Glutamatergic neuron (in vitro differentiated cells): ENCODE measurements around the gene BRD2. TPM values are rescaled to one million over a fixed set of nuclear protein-coding genes. Genes with fewer than 3 reads are reported as not detected.

Experiments used
- DNase-seq: peaks from one replicate; pipeline ENCODE4 v3.0.0; 2022
- H3K27ac Mint-ChIP-seq: one replicate; pipeline ENCODE4 v1.8.0; 2020; ENCODE audit warnings: mild to moderate bottlenecking, mixed read lengths, inconsistent platforms; ENCODE audit not compliant: unreplicated experiment
- H3K27me3 Mint-ChIP-seq: one replicate; pipeline ENCODE4 v1.8.0; 2020; ENCODE audit warnings: mild to moderate bottlenecking, moderate library complexity, mixed read lengths, inconsistent platforms; ENCODE audit not compliant: unreplicated experiment
- H3K36me3 Mint-ChIP-seq: one replicate; pipeline ENCODE4 v1.8.0; 2020; ENCODE audit warnings: mild to moderate bottlenecking, mixed read lengths, inconsistent platforms; ENCODE audit not compliant: unreplicated experiment
- H3K4me1 Mint-ChIP-seq: one replicate; pipeline ENCODE4 v1.8.0; 2020; ENCODE audit warnings: mild to moderate bottlenecking, low read depth, mixed read lengths, inconsistent platforms; ENCODE audit not compliant: unreplicated experiment
- H3K4me3 Mint-ChIP-seq: one replicate; pipeline ENCODE4 v1.8.0; 2020; ENCODE audit warnings: mild to moderate bottlenecking, mixed read lengths, inconsistent platforms; ENCODE audit not compliant: unreplicated experiment
- H3K9me3 Mint-ChIP-seq: one replicate; pipeline ENCODE4 v1.8.0; 2020; ENCODE audit warnings: mild to moderate bottlenecking, moderate library complexity, mixed read lengths, inconsistent platforms; ENCODE audit not compliant: unreplicated experiment
- CTCF ChIP-seq: fragments of 200-600 bp; sonication (generic); IDR thresholded peaks from one replicate; pipeline ENCODE4 v1.5.0; 2021; ENCODE audit not compliant: partially characterized antibody, unreplicated experiment
- total RNA-seq: library from RNA; stranded (reverse); fragmentation: NEBNext Ultra II Directional; extraction: Animal tissue kit (Norgen Biotek cat#: 25700); gene quantifications from one replicate; pipeline ENCODE4 v1.2.1, GENCODE V29; 2021; ENCODE audit not compliant: unreplicated experiment

The BRD2 gene
- total RNA-seq, 1 donor from 2014 or later, result 213 TPM

GRCh38 chr6:32973144-32974015 lies 5.0 kb downstream of the BRD2 start:
- Mint-ChIP-seq H3K36me3 (peaks cover 5% of the 10 kb centered on the region), H3K27me3 (peaks cover 25% of the 10 kb centered on the region), H3K4me3 (peak overlapping the region; percentile 99), H3K4me1 (peaks cover 8% of the 10 kb centered on the region), H3K27ac (peak overlapping the region; percentile 100), H3K9me3 (peaks cover 35% of the 10 kb centered on the region)
- DNase-seq, result peak; percentile 64
- TF ChIP-seq CTCF, result no peak

GRCh38 chr6:32974016-32974333 lies 5.6 kb downstream of the BRD2 start:
- Mint-ChIP-seq H3K27me3 (peaks cover 29% of the 10 kb centered on the region), H3K36me3 (peaks cover 5% of the 10 kb centered on the region), H3K4me1 (peaks cover 8% of the 10 kb centered on the region), H3K27ac (peak overlapping the region; percentile 100), H3K9me3 (peaks cover 37% of the 10 kb centered on the region), H3K4me3 (peak overlapping the region; percentile 99)
- no peak for DNase-seq
- TF ChIP-seq CTCF, result no peak

GRCh38 chr6:32974541-32975308 lies 6.3 kb downstream of the BRD2 start:
- peak overlapping the region; percentile 99 for H3K4me3 Mint-ChIP-seq
- H3K4me1 Mint-ChIP-seq, result peaks cover 8% of the 10 kb centered on the region
- TF ChIP-seq CTCF, result no peak
- peaks cover 35% of the 10 kb centered on the region for H3K9me3 Mint-ChIP-seq
- peaks cover 8% of the 10 kb centered on the region for H3K36me3 Mint-ChIP-seq
- H3K27ac Mint-ChIP-seq, result peak overlapping the region; percentile 52
- DNase-seq, result no peak
- peaks cover 26% of the 10 kb centered on the region for H3K27me3 Mint-ChIP-seq

- H3K27me3 Mint-ChIP-seq, result peaks cover 20% of the 10 kb centered on the region
- H3K36me3 Mint-ChIP-seq, result peaks cover 8% of the 10 kb centered on the region
- peak overlapping the region; percentile 99 for H3K4me3 Mint-ChIP-seq
- TF ChIP-seq CTCF, result no peak
- no peak for DNase-seq
- peaks cover 34% of the 10 kb centered on the region for H3K9me3 Mint-ChIP-seq
- H3K4me1 Mint-ChIP-seq, result peaks cover 8% of the 10 kb centered on the region
- H3K27ac Mint-ChIP-seq, result no peak overlapping the region
Observed at GRCh38 chr6:32975886-32976285, 7.5 kb downstream of the BRD2 start.
